GM21529 (cell line): ENCODE data around the gene UBAP2L.
"Not testable (repeated sequence)": the region's sequence is repeated elsewhere in the genome, so short reads cannot be mapped to it uniquely, and the experiment has no call there.

Experiments
- ATAC-seq: cut with Tn5 transposase; IDR thresholded peaks from one replicate; pipeline ENCODE4 v1.9.1; 2021; ENCODE audit not compliant: unreplicated experiment

Gene UBAP2L

GRCh38 chr1:154307670-154308270 lies 87.0 kb downstream of the UBAP2L start:
- not testable (repeated sequence) for ATAC-seq

GRCh38 chr1:154309136-154309535 lies 88.4 kb downstream of the UBAP2L start:
- ATAC-seq, result not testable (repeated sequence)

GRCh38 chr1:154312229-154313065 lies 91.7 kb downstream of the UBAP2L start:
- ATAC-seq, result not testable (repeated sequence)

- no peak for ATAC-seq
Observed at GRCh38 chr1:154313066-154313356, 92.3 kb downstream of the UBAP2L start.

GRCh38 chr1:154314226-154314625 lies 93.5 kb downstream of the UBAP2L start:
- not testable (repeated sequence) for ATAC-seq

- ATAC-seq, result no peak
Observed at GRCh38 chr1:154316704-154317103, 95.9 kb downstream of the UBAP2L start.

GRCh38 chr1:154318386-154318785 lies 97.6 kb downstream of the UBAP2L start:
- ATAC-seq, result no peak
